ENCODE measurements around the gene IDH2. TPM values are rescaled to one million over a fixed set of nuclear protein-coding genes. Genes with fewer than 3 reads are reported as not detected.

IDH2 gene
- total and polyA plus RNA-seq, 10 of the 15 experiments (the other 5 are each of a cell fraction or from before 2014, with no cell fraction given): 2.3 to 358 (median 242) TPM

GRCh38 chr15:90055182-90055581 is 47.1 kb downstream of the IDH2 start:
- ATAC-seq (no peak), FAIRE-seq (no peak), DNase-seq (ENCODE audit: low read depth, low spot score) (no peak)
- 81% methylated on average over 7 of the region's 7 CpGs for WGBS (ENCODE audit: insufficient coverage, insufficient replicate concordance, low lambda C conversion rate, missing lambda C conversion rate)
- TF ChIP-seq ETV6 (conservative IDR thresholded peaks at IDR 0.05 in 1 of 2, IDR thresholded peaks at IDR 0.05 in 1 of 2; ENCODE audit: borderline replicate concordance in 1 of 2, low read depth in 1 of 2) (no peak), ZBED1 (IDR thresholded peaks at IDR 0.05; ENCODE audit: borderline replicate concordance) (no peak), GABPA (IDR thresholded peaks at IDR 0.05; ENCODE audit: low read depth) (no peak), RUNX3 (IDR thresholded peaks at IDR 0.05; ENCODE audit: low read length) (no peak), CBFB (IDR thresholded peaks at IDR 0.05; ENCODE audit: low read depth) (no peak), PAX8 (IDR thresholded peaks at IDR 0.05) (no peak), FOS (IDR thresholded peaks at IDR 0.05; ENCODE audit: borderline replicate concordance, extremely low read depth, insufficient read length) (no peak), RB1 (IDR thresholded peaks at IDR 0.05; ENCODE audit: borderline replicate concordance) (no peak), CREB1 (IDR thresholded peaks at IDR 0.05; ENCODE audit: low read depth) (no peak)
- Histone ChIP-seq H3K4me3 (no peak overlapping the region), H3K4me2 (ENCODE audit: control insufficient read depth, insufficient read depth) (no peak overlapping the region), H3K36me3 (ENCODE audit: control insufficient read depth in 2 of 2, insufficient read depth in 2 of 2, low read length in 1 of 2) (peaks cover 0 to 2% of the 10 kb centered on the region in 2 experiments; a peak in 3 of 4 replicates), H3K9me3 (replicated peaks; ENCODE audit: control insufficient read depth, insufficient read depth, low read length) (no peaks in the 10 kb centered on the region), H3K9ac (ENCODE audit: control insufficient read depth, insufficient read depth, low read length) (no peak overlapping the region), H3K27ac (ENCODE audit: control insufficient read depth, insufficient read depth) (no peak overlapping the region), H4K20me1 (ENCODE audit: control insufficient read depth, insufficient read depth) (no peaks in the 10 kb centered on the region), H2AFZ (ENCODE audit: control insufficient read depth, low read depth, low read length) (no peak overlapping the region), H3K4me1 (ENCODE audit: control insufficient read depth, insufficient read depth, low read length) (peaks cover 24% of the 10 kb centered on the region), H3K27me3 (replicated peaks in 1 of 2; ENCODE audit: control insufficient read depth in 2 of 2, insufficient read depth in 2 of 2, low read length in 1 of 2) (no peaks in the 10 kb centered on the region), H3K79me2 (ENCODE audit: control insufficient read depth, insufficient read depth, low read length) (peaks cover 15% of the 10 kb centered on the region)
- ChIA-PET CTCF (interaction anchor here (0.7 kb wide), 1 partner anchor 157 kb away, joined by 3 read pairs; no protein-coding TSS in a partner anchor), SMC1A (ENCODE audit: uncharacterized antibody, unreplicated experiment) (interaction anchor here (1.3 kb wide), 1 partner anchor 13 kb away, joined by 3 read pairs; no protein-coding TSS in a partner anchor), RAD21 (ENCODE audit: unreplicated experiment) (no interaction called here), POLR2A (interaction anchor here (2.2 kb wide), 1 partner anchor 9 kb away, joined by 7 read pairs; no protein-coding TSS in a partner anchor)
- BruUV-seq (replicated peaks): no TSS peak
- in situ Hi-C loops (cut with MboI) (no loop called here), intact Hi-C loops (cut with micrococcal nuclease; ENCODE audit: unreplicated experiment) (no loop called here)

All from GM12878 (cell line).